LoVo (cell line): ENCODE measurements around the gene CHAC2.
A peak's percentile ranks its signal among the peaks of the same experiment; 100 is the strongest.
"Not testable (repeated sequence)": the region's sequence is repeated elsewhere in the genome, so short reads cannot be mapped to it uniquely, and the experiment has no call there.

ENCODE experiments used
- DNase-seq: peaks from one replicate; pipeline ENCODE4 v3.0.0-alpha.2; 2016; ENCODE audit warnings: low spot score

Gene CHAC2

DNA sequence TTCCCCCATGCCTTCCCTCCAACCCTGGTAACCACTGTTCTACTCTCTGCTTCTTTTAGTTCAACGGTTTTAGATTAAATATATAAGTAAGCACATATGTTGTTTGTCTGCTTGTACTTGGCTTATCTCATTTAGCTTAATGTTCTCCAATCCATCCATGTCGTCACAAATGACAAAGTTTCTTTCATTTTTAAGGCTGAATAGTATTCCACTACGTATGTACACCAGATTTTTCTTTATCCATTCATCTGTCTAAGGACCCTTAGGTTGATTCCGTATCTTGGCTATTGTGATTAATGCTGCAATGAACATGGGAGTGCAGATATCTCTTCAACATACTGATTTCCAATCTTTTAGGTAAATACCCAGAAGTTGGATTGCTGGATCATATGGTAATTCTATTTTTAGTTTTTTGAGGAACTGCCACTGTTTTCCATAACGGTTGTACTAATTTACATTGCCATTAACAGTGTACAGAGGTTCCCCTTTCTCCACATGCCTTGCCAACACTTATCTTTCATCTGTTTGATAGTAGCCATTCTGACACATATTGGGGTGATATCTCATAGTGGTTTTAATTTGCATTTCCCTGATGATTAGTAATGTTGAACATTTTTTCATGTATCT lies 11.0 kb downstream of the CHAC2 start:
- DNase-seq = no peak

DNA sequence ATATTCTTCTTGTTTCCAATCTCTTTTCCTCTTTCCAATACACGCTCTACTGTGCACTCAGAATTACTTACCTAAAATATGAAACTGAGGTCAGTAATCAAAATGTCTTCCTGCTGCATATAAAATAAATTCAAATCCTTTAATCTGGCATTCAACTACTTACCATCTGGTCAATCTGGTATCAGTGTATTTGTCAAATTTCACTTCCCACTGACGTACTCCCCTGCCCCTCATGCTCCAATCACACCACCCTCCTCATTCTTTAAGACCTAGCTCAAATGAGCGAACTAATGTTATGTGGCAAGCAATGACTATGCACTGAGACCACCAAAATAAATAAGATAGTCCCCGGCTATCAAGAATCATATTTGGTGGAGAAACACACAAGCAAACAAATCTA lies 12.5 kb downstream of the CHAC2 start:
- no peak for DNase-seq

DNA sequence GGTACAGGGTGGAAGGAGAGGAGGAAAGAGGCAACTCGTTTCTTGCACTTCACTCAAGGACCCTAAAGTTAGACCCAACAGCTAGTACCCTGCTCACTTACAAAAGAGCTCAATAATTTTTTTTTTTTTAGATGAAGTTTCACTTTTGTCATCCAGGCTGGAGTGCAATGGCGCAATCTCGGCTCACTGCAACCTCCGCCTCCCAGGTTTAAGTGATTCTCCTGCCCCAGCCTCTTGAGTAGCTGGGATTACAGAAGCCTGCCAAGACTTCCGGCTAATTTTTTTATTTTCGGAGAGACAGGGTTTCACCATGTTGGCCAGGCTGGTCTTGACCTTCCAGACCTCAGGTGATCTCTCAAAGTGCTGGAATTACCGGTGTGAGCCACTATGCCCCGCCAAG lies 15.1 kb downstream of the CHAC2 start:
- no peak for DNase-seq

DNA sequence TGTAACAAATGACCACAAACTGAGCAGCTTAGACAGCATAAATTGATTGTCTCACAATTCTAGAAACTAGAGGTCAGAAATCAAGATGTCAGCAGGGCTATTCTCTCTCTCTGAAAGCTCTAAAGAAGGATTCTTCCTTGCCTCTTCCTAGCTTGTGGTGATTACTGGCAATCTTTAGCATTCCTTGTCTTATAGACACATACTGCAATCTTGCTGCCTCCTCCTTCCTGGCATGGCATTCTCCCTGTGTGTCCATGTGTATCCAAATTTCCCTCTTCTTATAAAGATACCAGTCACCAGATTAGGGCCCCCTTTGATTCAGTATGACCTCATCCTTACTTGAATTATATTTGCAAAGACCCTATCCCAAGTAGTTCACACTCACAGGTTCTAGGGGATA lies 16.8 kb downstream of the CHAC2 start:
- no peak for DNase-seq

GRCh38 chr2:53785366-53785765 lies 17.8 kb downstream of the CHAC2 start:
- no peak for DNase-seq

GRCh38 chr2:53786352-53786704 lies 18.7 kb downstream of the CHAC2 start:
- DNase-seq = no peak

DNA sequence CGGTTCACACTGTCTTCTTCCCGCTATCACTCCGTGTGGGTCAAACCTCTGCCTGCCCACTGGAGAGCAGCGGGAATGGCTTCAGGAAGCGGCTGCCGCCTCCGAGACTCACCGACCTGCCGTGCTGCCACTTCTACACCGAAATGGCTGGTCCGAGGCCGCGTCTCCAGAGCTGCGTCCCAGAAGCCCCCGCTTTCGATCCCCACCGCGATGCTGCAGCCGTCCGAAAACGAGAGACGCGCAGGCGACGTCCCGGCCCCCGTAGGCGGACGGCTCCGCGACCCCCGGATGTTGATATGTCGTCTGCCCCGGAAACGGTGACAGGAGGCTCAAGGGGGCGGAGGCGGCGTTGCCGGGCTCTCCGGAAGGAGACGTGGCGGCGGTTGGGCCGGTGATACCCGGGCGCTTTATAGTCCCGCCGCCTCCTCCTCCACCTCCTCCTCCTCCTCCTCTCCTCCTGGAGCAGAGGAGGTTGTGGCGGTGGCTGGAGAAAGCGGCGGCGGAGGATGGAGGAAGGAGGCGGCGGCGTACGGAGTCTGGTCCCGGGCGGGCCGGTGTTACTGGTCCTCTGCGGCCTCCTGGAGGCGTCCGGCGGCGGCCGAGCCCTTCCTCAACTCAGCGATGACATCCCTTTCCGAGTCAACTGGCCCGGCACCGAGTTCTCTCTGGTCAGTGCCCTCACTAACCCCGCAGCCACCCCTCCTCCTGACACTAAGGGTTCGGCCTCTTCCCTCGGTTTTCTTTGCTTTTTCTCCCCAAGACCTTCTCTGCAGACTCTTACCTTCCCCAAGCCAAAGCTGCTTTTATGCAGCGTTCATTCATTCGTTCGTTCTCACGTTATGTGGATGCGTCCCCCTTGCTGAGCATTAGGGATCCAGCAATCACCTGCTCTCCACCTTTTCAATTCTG lies 19.4 kb downstream of the CHAC2 start, which contains the start of the genes ASB3 and ERLEC1:
Gene ASB3, minus strand, starts transcription at position 249 of the 909 bp plus-strand sequence. CDS start 21,381 bp downstream, outside the sequence.
Gene ERLEC1, plus strand, starts transcription at position 340 of the 909 bp plus-strand sequence. Its CDS starts 167 bp downstream, at position 507.
- DNase-seq = peak; percentile 83

- DNase-seq = no peak
These were observed 20.1 kb downstream of the CHAC2 start for GRCh38 chr2:53787614-53788289.

GRCh38 chr2:53793261-53793660 lies 25.7 kb downstream of the CHAC2 start:
- no peak for DNase-seq

DNA sequence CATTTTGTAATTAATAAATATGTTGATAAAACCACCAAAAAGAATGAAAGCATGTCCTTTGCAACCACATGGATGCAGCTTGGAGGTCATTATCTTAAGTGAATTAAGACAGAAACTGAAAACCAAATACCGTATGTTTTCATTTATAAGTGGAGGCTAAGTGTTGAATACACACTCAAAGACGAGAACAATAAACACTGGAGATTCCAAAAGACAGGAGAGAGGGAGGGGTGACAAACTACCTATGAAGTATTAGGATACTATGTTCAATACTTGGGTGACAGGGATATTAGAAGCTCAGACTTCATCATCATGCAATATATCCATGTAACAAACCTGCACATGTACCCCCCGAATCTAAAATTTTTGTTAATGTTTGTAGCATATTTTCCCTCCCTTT lies 26.2 kb downstream of the CHAC2 start:
- DNase-seq = no peak

DNA sequence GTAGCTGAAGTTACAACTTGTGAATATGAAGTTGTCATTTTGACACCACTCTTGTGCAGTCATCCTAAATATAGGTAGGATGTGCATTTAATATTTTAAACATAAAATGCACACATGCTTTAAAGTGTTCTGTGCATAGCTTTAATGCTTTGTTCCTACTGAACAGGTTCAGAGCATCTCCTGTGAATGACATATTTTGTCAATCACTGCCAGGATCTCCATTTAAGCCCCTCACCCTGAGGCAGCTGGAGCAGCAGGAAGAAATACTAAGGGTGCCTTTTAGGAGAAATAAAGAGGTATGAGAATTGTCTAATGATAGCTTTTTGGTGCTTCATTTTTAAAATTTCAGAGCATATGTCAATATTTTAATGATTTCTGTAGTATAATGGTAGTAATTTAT lies 33.9 kb downstream of the CHAC2 start:
- no peak for DNase-seq

DNA sequence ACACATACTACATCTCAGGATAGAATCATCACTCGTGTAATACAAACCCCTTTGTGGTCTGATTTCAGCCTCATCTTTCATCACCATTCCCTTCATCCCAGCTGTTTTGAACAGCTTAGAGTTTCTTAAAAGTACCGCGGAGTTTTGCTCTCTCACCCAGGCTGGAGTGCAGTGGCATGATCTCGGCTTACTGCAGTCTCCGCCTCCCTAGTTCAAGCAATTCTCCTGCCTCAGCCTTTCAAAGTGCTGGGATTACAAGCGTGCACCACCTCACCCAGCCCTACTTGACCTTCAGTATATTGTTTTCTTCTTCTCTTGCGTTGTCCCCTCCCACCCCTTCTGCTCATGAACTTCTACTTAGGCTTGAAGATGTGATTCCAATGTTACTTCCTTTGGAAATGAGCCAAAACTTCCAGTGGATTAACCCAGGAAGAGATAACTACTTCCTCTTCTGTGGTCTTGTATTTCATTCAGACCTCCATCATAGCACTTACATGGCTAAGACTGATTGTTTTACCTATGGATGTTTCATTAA lies 35.1 kb downstream of the CHAC2 start:
- no peak for DNase-seq

DNA sequence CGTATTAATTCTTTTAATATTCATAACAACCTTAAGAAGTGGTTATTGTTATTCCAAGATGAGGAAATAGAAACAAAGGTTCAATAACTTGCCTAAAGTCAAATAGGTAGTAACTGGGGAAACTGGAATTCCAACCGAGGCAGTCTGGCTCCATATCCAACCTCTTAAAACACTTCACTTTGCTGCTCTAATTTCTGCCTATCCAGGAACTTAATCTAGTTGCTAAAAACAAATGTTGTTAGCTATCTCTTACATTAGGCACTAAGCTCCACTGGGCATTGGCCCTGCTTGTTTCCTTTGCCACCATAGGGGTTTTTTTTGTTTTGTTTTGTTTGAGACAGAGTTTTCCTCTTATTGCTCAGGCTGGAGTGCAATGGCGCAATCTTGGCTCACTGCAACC lies 44.0 kb downstream of the CHAC2 start:
- DNase-seq = no peak

DNA sequence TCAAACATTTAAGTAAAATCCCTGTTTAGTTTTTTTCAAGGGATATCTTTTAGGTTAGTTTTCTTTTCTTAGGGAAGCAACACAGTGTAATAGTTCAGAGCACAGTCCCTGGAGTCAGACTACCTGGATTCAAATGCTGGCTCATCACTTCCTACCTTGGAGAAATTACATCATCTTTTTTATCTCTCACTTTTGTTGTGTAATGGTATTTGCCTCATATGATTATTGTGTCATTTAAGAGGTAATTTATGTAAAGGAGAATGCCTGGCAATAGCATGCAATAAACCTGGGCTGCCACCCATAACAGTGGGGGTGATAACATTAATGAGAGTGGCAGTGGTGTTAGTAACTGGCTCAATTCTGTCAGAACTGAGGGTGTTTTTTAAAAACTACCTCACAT lies 45.5 kb downstream of the CHAC2 start:
- DNase-seq = no peak

- DNase-seq = no peak
These were observed 51.3 kb downstream of the CHAC2 start for GRCh38 chr2:53818854-53819435.

DNA sequence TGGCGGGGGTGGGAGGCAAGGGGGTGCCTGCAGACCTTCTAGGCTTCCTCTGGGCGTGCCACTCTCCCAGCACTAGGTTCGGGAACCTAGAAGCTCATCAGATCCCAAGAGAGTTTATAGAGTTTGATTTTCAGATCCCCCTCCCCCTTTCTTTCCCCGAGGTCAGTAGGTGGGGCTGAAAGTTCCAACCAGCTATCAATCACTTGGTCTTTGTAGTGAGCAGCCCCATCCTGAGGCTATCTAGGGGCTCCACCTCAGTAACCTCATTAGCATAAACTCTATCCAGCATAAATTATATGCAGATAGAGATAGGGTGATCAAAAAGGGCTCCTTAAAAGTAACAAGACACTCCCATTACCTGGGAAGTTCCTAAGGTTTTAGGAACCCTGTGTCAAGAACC lies 52.0 kb downstream of the CHAC2 start:
- no peak for DNase-seq

- DNase-seq = no peak
These were observed 52.4 kb downstream of the CHAC2 start for GRCh38 chr2:53820048-53820447.

DNA sequence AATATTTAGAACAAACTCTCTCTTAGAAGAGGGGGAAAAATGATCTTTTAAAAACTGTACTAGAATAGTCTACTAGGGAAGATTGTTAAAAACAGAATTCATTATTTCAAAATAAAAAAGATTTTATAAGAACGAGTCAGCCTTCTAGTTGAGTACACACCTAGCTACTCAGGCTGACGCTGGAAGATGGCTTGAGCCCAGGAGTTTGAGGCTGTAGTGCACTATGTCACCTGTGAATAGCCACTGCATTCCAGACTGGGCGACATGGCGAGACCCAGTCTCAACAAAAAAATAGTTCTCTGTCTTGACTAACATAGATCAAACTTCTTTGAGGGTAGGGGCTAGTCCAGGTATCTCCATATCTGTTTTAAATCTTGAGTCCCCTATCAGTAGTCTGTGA lies 53.1 kb downstream of the CHAC2 start:
- DNase-seq = no peak

- DNase-seq = no peak
These were observed 54.2 kb downstream of the CHAC2 start for GRCh38 chr2:53821810-53822209.

DNA sequence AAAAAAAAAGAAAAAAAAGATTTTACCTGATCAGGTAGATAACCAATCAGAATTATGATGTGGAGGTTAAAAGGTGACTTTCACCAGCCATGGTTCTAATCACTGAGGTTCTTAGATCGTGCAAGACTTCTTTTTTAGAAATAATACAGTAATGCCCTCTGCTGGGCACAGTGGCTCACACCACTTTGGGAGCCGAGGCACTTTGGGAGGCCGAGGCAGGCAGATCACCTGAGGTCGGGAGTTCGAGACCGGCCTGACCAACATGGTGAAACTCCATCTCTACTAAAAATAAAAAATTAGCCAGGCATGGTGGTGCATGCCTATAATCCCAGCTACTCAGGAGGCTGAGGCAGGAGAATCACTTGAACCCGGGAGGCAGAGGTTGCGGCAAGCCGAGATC lies 56.0 kb downstream of the CHAC2 start:
- not testable (repeated sequence) for DNase-seq
